ENCODE data around the gene RUBCN.

DNA sequence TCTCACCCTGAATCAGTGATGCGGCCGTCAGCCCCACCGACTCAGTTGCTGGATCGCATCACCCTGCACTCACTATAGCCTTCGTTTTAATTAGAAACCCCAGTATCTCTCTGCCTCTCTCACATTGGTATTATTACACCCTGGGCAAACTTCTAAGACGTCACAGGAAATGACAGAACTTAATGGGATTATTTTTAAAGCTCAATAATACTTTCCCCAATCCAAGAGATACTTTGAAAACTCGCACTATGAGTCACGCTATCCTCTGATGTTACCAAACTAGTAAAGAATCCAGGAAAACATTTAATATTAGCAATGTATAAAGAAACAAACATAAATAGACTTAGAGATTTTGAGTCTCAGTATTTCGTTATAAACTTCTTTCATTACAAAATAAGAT, 36.6 kb downstream of the RUBCN start:
- TF ChIP-seq SNAI2 (CRISPR knock-in tag; IDR thresholded peaks at IDR 0.05), result no peak
- TF ChIP-seq RARB (CRISPR knock-in tag; IDR thresholded peaks at IDR 0.05), result no peak
- TF ChIP-seq, protein P1, sequence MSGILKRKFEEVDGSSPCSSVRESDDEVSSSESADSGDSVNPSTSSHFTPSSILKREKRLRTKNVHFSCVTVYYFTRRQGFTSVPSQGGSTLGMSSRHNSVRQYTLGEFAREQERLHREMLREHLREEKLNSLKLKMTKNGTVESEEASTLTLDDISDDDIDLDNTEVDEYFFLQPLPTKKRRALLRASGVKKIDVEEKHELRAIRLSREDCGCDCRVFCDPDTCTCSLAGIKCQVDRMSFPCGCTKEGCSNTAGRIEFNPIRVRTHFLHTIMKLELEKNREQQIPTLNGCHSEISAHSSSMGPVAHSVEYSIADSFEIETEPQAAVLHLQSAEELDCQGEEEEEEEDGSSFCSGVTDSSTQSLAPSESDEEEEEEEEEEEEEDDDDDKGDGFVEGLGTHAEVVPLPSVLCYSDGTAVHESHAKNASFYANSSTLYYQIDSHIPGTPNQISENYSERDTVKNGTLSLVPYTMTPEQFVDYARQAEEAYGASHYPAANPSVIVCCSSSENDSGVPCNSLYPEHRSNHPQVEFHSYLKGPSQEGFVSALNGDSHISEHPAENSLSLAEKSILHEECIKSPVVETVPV (CRISPR knock-in tag; IDR thresholded peaks at IDR 0.05), result no peak
- TF ChIP-seq ZFP3 (CRISPR knock-in tag; IDR thresholded peaks at IDR 0.05), result no peak
- no peak for TF ChIP-seq ESRRG (CRISPR knock-in tag; IDR thresholded peaks at IDR 0.05)
- no peak for TF ChIP-seq OSR1 (CRISPR knock-in tag; IDR thresholded peaks at IDR 0.05)
- TF ChIP-seq, protein P2, sequence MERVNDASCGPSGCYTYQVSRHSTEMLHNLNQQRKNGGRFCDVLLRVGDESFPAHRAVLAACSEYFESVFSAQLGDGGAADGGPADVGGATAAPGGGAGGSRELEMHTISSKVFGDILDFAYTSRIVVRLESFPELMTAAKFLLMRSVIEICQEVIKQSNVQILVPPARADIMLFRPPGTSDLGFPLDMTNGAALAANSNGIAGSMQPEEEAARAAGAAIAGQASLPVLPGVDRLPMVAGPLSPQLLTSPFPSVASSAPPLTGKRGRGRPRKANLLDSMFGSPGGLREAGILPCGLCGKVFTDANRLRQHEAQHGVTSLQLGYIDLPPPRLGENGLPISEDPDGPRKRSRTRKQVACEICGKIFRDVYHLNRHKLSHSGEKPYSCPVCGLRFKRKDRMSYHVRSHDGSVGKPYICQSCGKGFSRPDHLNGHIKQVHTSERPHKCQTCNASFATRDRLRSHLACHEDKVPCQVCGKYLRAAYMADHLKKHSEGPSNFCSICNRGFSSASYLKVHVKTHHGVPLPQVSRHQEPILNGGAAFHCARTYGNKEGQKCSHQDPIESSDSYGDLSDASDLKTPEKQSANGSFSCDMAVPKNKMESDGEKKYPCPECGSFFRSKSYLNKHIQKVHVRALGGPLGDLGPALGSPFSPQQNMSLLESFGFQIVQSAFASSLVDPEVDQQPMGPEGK (CRISPR knock-in tag; IDR thresholded peaks at IDR 0.05; ENCODE audit: borderline replicate concordance), result no peak
- no peak for TF ChIP-seq ZNF565 (CRISPR knock-in tag; conservative IDR thresholded peaks at IDR 0.05; ENCODE audit: low read depth)
- TF ChIP-seq ZFP30 (CRISPR knock-in tag; IDR thresholded peaks at IDR 0.05), result no peak
- TF ChIP-seq ZC3H10 (CRISPR knock-in tag; IDR thresholded peaks at IDR 0.05), result no peak
- TF ChIP-seq GLIS3 (CRISPR knock-in tag; IDR thresholded peaks at IDR 0.05), result no peak
- TF ChIP-seq BACH2 (CRISPR knock-in tag; IDR thresholded peaks at IDR 0.05; ENCODE audit: borderline replicate concordance), result no peak
